ENCODE results near the gene LNP1. TPM values are rescaled to one million over a fixed set of nuclear protein-coding genes. Genes with fewer than 3 reads are reported as not detected.

The LNP1 gene
- total RNA-seq, 4 donors from 2014 or later = 0.27 to 2.2 (median 0.40) TPM; not detected in 1

GRCh38 chr3:100358413-100358812 lies 42.9 kb upstream of the LNP1 start:
- WGBS, 2 donors (ENCODE audit: low coverage in 1 of 2) = 94% methylated on average over 2 of the region's 2 CpGs

GRCh38 chr3:100359035-100359434 lies 42.3 kb upstream of the LNP1 start:
- H3K4me1 ChIP-seq = no peaks in the 10 kb centered on the region
- no peak for DNase-seq
- no peaks in the 10 kb centered on the region for H3K9me3 ChIP-seq
- H3K4me3 ChIP-seq = no peak overlapping the region
- H3K27me3 ChIP-seq = no peaks in the 10 kb centered on the region
- in situ Hi-C loops (cut with MboI; ENCODE audit: low pct_ligation_motif_present in 1 of 4, low pct_unique_long_range_greater_than_20kb in 1 of 4, low sequenced_read_pairs in 3 of 4) (no loop called here), intact Hi-C loops (cut with DNase I; ENCODE audit: low total_unique reads) (no loop called here)
- no peak for TF ChIP-seq EP300 (IDR thresholded peaks at IDR 0.05; ENCODE audit: low read depth)
- no peak for TF ChIP-seq POLR2A (IDR thresholded peaks at IDR 0.05)
- TF ChIP-seq POLR2AphosphoS5 (IDR thresholded peaks at IDR 0.05) = no peak
- no peak for TF ChIP-seq CTCF (IDR thresholded peaks at IDR 0.05)
- 87 to 94% methylated on average over 3 of the region's 3 CpGs for WGBS, 2 donors (ENCODE audit: low coverage in 1 of 2)
- peaks cover 0 to 24% (median 7%) of the 10 kb centered on the region in 4 donors for H3K36me3 ChIP-seq
- no peak overlapping the region for H3K27ac ChIP-seq

More at GRCh38 chr3:100358413-100358812, 42.9 kb upstream of the LNP1 start:
- Histone ChIP-seq H3K4me3 (no peak overlapping the region), H3K27ac (no peak overlapping the region), H3K27me3 (no peaks in the 10 kb centered on the region), H3K4me1 (no peaks in the 10 kb centered on the region), H3K36me3 (peaks cover 0 to 23% (median 5%) of the 10 kb centered on the region in 4 donors), H3K9me3 (no peaks in the 10 kb centered on the region)
- intact Hi-C loops (cut with DNase I; ENCODE audit: low total_unique reads) (no loop called here), in situ Hi-C loops (cut with MboI; ENCODE audit: low pct_ligation_motif_present in 1 of 4, low pct_unique_long_range_greater_than_20kb in 1 of 4, low sequenced_read_pairs in 3 of 4) (no loop called here)
- no peak for DNase-seq
- TF ChIP-seq POLR2AphosphoS5 (IDR thresholded peaks at IDR 0.05) = no peak
- TF ChIP-seq CTCF (IDR thresholded peaks at IDR 0.05) = no peak
- no peak for TF ChIP-seq EP300 (IDR thresholded peaks at IDR 0.05; ENCODE audit: low read depth)
- no peak for TF ChIP-seq POLR2A (IDR thresholded peaks at IDR 0.05)

- in situ Hi-C loops (cut with MboI; ENCODE audit: low pct_ligation_motif_present in 1 of 4, low pct_unique_long_range_greater_than_20kb in 1 of 4, low sequenced_read_pairs in 3 of 4) (no loop called here), intact Hi-C loops (cut with DNase I; ENCODE audit: low total_unique reads) (no loop called here)
- Histone ChIP-seq H3K4me1 (no peaks in the 10 kb centered on the region), H3K27me3 (no peaks in the 10 kb centered on the region), H3K4me3 (no peak overlapping the region), H3K27ac (no peak overlapping the region), H3K9me3 (no peaks in the 10 kb centered on the region), H3K36me3 (peaks cover 0 to 27% (median 3%) of the 10 kb centered on the region in 4 donors)
- TF ChIP-seq EP300 (IDR thresholded peaks at IDR 0.05; ENCODE audit: low read depth) = no peak
- TF ChIP-seq CTCF (IDR thresholded peaks at IDR 0.05) = no peak
- no peak for TF ChIP-seq POLR2A (IDR thresholded peaks at IDR 0.05)
- no peak for TF ChIP-seq POLR2AphosphoS5 (IDR thresholded peaks at IDR 0.05)
- 97 to 100% methylated on average over 3 to 4 of the region's 4 CpGs for WGBS, 2 donors (ENCODE audit: low coverage in 1 of 2)
- no peak for DNase-seq
Observed at GRCh38 chr3:100360757-100361496, 40.4 kb upstream of the LNP1 start.

GRCh38 chr3:100361897-100362296 lies 39.4 kb upstream of the LNP1 start:
- Histone ChIP-seq H3K4me1 (no peaks in the 10 kb centered on the region), H3K36me3 (peaks cover 0 to 37% (median 8%) of the 10 kb centered on the region in 4 donors), H3K27me3 (no peaks in the 10 kb centered on the region), H3K4me3 (no peak overlapping the region), H3K9me3 (no peaks in the 10 kb centered on the region), H3K27ac (no peak overlapping the region)
- no peak for DNase-seq
- intact Hi-C loops (cut with DNase I; ENCODE audit: low total_unique reads) (no loop called here), in situ Hi-C loops (cut with MboI; ENCODE audit: low pct_ligation_motif_present in 1 of 4, low pct_unique_long_range_greater_than_20kb in 1 of 4, low sequenced_read_pairs in 3 of 4) (no loop called here)
- TF ChIP-seq CTCF (IDR thresholded peaks at IDR 0.05) = no peak
- no peak for TF ChIP-seq POLR2AphosphoS5 (IDR thresholded peaks at IDR 0.05)
- no peak for TF ChIP-seq EP300 (IDR thresholded peaks at IDR 0.05; ENCODE audit: low read depth)
- TF ChIP-seq POLR2A (IDR thresholded peaks at IDR 0.05) = no peak
- 78 to 80% methylated on average over 1 of the region's 1 CpG for WGBS, 2 donors (ENCODE audit: low coverage in 1 of 2)
